WERI-Rb-1 (cell line): ENCODE data around the gene POMZP3.
"Not testable (repeated sequence)": the region's sequence is repeated elsewhere in the genome, so short reads cannot be mapped to it uniquely, and the experiment has no call there.

Experiments used
- DNase-seq: peaks from one replicate; pipeline ENCODE4 v3.0.0-alpha.2; 2020
- H3K27ac ChIP-seq: fragments of 250-450 bp; sonication (Bioruptor Pico); 2 replicates; pipeline ENCODE4 v1.5.1; 2020; ENCODE audit warnings: mild to moderate bottlenecking, moderate library complexity
- H3K27me3 ChIP-seq: fragments of 250-450 bp; sonication (Bioruptor Pico); 2 replicates; pipeline ENCODE4 v1.5.1; 2021; ENCODE audit warnings: mild to moderate bottlenecking, low read depth, moderate library complexity; ENCODE audit not compliant: insufficient read depth, severe bottlenecking
- H3K36me3 ChIP-seq: fragments of 250-450 bp; sonication (Bioruptor Pico); 2 replicates; pipeline ENCODE4 v1.5.1; 2020; ENCODE audit warnings: mild to moderate bottlenecking, moderate library complexity
- H3K4me3 ChIP-seq: 2 replicates; pipeline ENCODE4 v1.5.1; 2011; ENCODE audit warnings: low read depth, mild to moderate bottlenecking, control low read depth, low read length
- H3K9me3 ChIP-seq: fragments of 250-450 bp; sonication (Bioruptor Pico); 2 replicates; pipeline ENCODE4 v1.5.1; 2021; ENCODE audit warnings: mild to moderate bottlenecking, moderate library complexity; ENCODE audit not compliant: severe bottlenecking
- TF ChIP-seq, protein P1 (sequence below): IDR thresholded peaks from 2 replicates; pipeline ENCODE4 v1.5.1; 2011; ENCODE audit warnings: low read depth, mild to moderate bottlenecking, control low read depth, inconsistent platforms, low read length

The POMZP3 gene

DNA sequence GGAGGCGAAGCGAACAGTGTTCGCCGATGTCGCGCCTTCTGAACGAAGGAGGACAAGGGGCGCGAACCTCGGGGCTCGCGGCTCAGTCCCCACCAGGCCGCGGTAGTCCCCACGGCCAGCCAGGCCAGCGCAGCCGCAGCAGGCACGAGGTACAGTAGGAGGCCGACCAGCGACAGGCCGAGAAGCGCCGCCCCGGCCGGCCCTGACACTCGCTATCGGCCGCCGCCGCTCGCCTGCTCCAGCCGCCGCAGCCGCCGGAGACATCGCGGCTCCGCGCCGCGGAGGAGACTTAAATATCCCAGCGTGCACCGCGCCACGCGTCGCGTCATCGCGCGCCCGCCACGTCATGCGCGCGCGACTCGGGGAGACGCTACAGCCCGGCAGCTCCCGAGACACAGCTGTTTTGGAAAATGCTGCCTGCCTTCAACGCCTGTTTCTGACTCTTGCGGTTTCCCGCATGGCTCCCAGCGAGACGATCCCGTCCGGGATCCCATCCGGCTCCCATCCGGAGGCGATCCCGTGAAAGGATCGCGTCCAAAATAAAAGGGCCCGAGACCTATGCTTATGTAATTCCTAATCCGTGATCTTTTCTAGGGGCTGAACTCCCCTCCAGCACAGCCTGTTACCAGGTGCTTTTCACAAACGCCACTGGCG, at the start of gene POMZP3:
Gene POMZP3, minus strand, starts transcription at position 291 of the 654 bp plus-strand sequence. CDS start 1,215 bp downstream, outside the sequence.
- Histone ChIP-seq H3K27ac (peak within 1 kb of the TSS; percentile 96), H3K4me3 (peak within 1 kb of the TSS; percentile 50)
- H3K9me3 ChIP-seq, H3K27me3 ChIP-seq, H3K36me3 ChIP-seq: not testable (repeated sequence)
- DNase-seq, result peak; percentile 25

DNA sequence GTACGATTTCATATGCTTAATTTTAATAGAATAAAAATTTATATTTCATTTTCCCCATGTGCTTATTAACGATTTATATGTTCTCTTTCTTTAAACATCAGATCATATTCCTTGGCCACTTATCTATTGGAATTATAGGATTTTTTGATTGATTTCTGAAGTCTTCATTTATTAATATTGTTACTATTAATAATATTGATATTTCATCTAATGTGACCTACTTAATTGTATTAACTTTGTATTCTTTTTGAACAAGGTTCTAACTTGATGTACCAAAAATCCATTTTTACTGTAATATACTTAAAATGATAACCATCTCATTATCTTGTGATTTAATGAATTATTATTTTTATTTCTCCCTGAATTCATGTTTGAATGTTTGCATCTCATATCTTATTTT, 48.7 kb upstream of the POMZP3 start:
- not testable (repeated sequence) for H3K4me3 ChIP-seq, H3K27me3 ChIP-seq, H3K36me3 ChIP-seq, H3K27ac ChIP-seq, H3K9me3 ChIP-seq, DNase-seq

DNA sequence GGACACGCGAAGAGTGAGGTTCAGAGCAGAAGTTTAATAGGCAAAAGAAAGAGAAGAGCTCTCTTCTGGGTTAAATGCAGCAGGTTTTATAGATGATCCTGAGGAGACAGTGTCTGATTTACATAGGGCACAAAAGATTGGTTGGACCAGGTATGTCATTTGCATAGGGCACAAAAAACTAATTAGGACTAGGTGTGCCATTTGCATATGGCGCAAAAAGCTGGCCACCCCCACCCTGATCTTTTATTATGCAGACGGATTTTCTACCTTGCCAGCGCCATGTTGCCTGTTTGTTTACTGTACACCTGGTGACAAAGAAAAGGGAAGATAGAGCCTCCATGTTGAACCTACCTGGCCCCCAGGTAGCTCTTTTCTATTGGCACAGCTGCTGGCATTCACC, 46.3 kb upstream of the POMZP3 start:
- not testable (repeated sequence) for DNase-seq, H3K36me3 ChIP-seq, H3K27me3 ChIP-seq, H3K27ac ChIP-seq, H3K9me3 ChIP-seq, H3K4me3 ChIP-seq

DNA sequence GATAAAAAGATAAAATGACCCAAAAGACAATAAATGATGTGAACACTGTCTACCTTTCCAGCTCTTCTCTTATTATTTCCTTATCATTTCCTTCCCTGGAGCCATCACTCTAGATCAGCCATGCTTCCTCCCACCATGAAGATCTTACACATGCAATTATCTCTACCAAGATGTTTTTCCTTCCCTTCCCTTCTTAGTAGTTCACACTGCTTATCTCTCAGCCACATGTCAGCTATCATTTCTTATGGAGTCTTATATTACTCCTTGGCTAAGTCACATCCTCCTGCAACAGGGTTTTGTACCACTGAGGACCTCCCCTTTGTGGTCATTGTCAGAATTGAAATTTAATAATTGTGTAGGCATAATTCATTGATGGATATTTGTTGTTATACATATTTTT, 32.1 kb upstream of the POMZP3 start:
- H3K27ac ChIP-seq, H3K4me3 ChIP-seq, DNase-seq, H3K27me3 ChIP-seq, H3K36me3 ChIP-seq, H3K9me3 ChIP-seq: not testable (repeated sequence)

DNA sequence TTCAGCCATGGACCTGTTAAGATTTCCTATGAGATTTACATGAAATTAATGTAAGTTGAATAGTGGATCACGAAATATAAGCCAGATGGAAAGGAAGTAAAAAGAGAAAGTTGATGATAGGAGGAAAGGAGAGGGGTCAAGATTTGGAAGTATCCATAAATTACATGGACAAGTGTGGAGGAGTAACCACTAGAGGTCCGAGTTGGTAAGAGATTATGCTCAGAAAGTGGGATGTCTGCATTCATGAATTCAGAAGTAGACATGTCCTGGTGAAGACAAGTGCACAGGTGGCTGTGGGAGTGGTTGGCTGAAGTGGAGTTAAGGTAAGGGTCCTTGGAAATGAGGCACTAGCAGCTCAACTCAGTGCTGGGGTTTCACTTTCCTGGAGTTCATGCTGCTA, 29.3 kb upstream of the POMZP3 start:
- TF ChIP-seq, protein P1, sequence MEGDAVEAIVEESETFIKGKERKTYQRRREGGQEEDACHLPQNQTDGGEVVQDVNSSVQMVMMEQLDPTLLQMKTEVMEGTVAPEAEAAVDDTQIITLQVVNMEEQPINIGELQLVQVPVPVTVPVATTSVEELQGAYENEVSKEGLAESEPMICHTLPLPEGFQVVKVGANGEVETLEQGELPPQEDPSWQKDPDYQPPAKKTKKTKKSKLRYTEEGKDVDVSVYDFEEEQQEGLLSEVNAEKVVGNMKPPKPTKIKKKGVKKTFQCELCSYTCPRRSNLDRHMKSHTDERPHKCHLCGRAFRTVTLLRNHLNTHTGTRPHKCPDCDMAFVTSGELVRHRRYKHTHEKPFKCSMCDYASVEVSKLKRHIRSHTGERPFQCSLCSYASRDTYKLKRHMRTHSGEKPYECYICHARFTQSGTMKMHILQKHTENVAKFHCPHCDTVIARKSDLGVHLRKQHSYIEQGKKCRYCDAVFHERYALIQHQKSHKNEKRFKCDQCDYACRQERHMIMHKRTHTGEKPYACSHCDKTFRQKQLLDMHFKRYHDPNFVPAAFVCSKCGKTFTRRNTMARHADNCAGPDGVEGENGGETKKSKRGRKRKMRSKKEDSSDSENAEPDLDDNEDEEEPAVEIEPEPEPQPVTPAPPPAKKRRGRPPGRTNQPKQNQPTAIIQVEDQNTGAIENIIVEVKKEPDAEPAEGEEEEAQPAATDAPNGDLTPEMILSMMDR, result 0 out of 2 replicates have a peak, but pooled peaks have one; percentile 10
- H3K36me3 ChIP-seq, H3K27ac ChIP-seq, H3K4me3 ChIP-seq, DNase-seq, H3K27me3 ChIP-seq, H3K9me3 ChIP-seq: not testable (repeated sequence)

DNA sequence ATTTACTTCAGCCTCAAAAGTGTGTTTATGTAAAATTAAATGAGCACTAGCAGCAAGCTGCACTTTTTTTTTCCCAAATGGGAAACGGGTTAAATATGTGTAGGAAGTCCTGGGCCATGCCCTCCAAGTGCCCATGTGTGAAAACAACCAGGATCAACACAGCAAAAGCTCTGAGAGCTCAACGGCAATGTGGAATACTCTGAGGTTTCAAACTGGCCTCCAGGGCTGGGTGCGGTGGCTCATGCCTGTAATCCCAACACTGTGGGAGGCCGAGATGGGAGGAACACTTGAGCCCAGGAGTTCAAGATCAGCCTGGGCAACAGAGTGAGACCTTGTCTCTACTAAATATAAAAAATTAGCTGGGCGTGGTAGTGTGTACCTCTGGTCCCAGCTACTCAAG, 15.5 kb upstream of the POMZP3 start:
- not testable (repeated sequence) for H3K9me3 ChIP-seq

DNA sequence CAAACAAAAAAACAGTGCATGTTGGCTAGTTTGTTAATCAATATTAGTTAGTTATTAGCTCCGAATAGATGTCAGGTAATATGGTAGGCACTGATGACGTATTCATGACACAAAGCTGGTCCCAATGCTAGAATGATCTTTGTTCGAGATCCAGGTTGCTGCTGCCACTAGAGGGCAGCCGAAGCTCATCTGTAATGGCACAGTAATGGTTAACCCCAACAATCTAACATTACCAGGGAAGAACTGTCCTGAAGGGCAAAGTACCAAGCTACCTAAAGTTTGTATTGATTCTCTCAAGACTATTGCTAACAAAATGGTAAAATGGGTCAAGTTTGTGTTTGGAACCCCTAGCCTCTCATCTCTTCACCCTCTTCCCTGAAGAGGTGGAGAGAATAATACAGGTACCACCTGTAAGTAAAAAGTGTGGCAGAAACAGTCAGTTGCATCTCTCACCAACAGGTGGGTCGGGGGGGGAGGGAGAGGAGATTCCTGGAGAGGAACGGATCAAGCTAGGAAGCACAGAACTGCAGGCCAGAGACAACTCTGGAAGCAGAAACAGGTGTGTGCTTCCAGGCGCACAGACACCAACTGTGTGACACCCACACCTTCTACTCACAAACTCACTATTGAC, 10.1 kb upstream of the POMZP3 start:
- H3K27ac ChIP-seq, H3K4me3 ChIP-seq, H3K9me3 ChIP-seq, DNase-seq, H3K36me3 ChIP-seq, H3K27me3 ChIP-seq: not testable (repeated sequence)
- TF ChIP-seq, protein P1, result peak; percentile 21; the same call in 1 of the 2 replicates

More for the DNA sequence above, 15.5 kb upstream of the POMZP3 start:
- H3K36me3 ChIP-seq, H3K27ac ChIP-seq, DNase-seq, H3K27me3 ChIP-seq, H3K4me3 ChIP-seq: not testable (repeated sequence)

DNA sequence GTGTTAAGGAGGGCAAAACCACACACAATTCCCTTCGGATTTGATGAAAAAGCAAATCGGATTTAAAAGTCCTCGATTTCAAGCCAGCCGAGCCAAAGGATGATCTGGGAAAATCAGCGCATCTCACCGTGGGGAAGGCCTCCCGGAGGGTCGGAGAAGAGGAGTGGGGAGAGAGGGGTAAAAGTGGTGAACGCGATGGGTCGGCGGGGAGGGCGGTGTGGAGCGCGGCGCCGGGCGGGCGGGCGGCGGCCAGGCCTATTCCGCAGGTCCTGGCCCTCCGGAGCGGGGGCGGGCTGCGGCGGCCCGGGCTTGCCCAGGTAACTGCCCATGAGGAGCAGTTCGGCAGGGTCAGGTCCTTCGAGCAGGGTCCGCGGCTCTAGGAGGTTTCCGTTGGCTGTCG, 498 bp downstream of the POMZP3 start:
- H3K9me3 ChIP-seq, H3K36me3 ChIP-seq, DNase-seq, H3K27me3 ChIP-seq: not testable (repeated sequence)
- Histone ChIP-seq H3K27ac (peak overlapping the region; percentile 96; the same call in 1 of the 2 replicates), H3K4me3 (peak overlapping the region; percentile 48)

DNA sequence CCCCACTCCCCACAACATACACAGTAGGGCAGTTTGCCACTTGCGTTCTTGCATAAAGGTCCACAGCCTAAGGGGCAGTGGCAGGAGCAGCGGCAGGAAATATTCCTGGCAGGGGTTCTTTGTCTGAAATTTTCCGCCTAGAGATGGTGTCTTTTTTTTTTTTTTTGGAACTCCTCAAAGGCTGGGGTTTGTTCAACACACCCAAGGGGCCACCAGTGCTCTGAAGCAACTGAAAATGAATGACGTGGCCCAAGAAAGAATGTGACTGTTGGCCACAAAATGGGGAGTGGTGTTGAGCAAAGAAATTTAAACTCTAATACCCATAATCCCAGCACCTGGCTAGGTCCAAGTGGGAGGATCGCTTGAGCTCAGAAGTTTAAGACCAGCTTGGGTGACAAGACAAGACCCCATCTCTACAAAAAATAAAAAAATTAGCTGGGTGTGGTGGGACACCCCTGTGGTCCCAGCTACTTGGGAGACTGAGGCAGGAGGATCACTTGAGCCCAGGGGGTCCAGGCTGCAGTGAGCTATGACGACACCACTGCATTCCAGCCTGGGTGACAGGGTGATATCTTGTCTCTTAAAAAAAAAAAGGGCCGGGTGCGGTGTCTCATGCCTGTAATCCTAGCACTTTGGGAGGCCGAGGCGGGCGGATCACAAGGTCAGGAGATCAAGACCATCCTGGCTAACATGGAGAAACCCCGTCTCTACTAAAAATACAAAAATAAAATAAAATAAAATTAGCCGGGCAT, 7.5 kb downstream of the POMZP3 start:
- DNase-seq, H3K9me3 ChIP-seq, H3K27ac ChIP-seq, H3K27me3 ChIP-seq, H3K36me3 ChIP-seq, H3K4me3 ChIP-seq: not testable (repeated sequence)

DNA sequence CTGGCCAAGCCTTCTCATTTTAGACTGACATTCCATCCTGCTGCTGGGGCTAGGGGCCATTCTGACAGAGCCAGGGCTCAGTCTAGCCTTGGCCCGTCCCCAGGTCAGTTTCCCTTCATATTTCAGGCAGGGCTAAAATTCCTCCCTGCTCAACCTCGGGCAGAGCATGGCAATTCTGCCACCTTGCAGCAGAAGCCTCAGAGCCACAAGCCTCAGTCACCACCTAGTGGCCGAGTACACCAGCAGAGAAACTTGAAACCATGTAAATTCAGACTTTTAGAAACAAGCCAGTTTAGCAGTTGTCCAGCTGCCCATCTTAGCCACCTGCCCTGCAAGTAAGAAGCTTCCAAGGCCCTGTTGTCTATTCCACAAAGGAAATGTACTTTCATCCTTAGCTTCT, 13.3 kb downstream of the POMZP3 start:
- H3K27me3 ChIP-seq, H3K36me3 ChIP-seq, H3K4me3 ChIP-seq, DNase-seq, H3K27ac ChIP-seq, H3K9me3 ChIP-seq: not testable (repeated sequence)

DNA sequence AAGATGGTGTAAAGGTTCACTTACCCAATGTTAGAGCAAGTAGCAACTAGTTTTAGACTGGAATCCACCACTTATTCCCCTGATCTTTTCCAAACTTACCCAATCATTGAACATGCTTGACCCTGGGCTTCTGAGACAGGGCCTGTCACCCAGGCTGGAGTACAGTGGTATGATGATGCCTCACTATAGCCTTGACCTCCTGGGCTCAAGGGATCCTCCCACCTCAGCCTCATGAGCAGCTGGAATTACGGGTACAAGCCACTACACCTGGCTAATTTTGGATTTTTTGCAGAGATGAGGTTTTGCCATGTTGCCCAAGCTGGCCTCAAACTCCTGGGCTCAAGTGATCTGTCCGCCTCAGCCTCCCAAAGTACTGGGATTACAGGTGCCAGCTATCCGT, 14.8 kb downstream of the POMZP3 start:
- not testable (repeated sequence) for H3K27ac ChIP-seq, DNase-seq, H3K27me3 ChIP-seq, H3K36me3 ChIP-seq, H3K4me3 ChIP-seq, H3K9me3 ChIP-seq

DNA sequence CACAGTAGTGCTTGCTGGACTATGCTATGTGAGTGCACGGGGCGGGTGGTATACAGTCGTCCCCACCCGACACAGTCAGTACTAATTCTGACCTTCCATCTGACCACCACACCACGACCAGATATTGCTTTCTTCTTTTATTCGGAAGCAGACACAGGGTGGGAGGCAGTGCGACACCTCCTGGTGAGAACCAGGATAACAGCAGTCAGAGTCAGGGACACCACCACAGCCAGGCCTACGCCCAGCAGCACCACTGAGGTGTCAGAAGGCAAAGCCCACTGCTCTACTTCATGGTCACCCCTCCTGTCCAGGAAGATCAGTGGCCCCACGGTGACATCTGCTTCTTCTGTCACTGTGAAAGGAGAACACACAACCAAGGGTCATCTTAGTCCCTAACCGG, 17.2 kb downstream of the POMZP3 start:
- not testable (repeated sequence) for H3K4me3 ChIP-seq, H3K9me3 ChIP-seq, H3K27me3 ChIP-seq, DNase-seq, H3K27ac ChIP-seq, H3K36me3 ChIP-seq
